ENCODE measurements around the gene CPLX1.

DNA sequence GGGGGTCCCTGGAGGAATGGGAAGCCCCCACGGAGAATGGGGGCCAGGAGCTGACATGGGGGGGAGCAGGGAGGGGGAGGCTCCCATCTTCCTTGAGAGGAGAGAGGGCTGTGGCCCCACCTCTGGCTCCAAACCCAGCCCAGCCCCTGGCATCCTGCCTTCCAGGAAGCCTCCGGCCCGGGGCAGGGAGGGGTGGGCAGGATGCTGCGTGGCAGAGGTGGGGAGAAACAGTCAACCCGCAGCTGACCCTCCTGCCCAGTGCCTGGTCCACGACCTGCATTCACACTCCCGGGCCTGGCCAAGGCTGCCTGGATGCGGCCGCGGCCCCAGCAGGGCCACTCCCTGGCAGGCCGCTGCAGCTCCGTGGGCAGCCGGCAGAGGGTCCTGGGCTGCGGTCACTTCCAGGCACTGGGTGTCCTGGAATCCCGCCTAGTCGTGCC, 39.0 kb downstream of the CPLX1 start:
- TF ChIP-seq, protein P1, sequence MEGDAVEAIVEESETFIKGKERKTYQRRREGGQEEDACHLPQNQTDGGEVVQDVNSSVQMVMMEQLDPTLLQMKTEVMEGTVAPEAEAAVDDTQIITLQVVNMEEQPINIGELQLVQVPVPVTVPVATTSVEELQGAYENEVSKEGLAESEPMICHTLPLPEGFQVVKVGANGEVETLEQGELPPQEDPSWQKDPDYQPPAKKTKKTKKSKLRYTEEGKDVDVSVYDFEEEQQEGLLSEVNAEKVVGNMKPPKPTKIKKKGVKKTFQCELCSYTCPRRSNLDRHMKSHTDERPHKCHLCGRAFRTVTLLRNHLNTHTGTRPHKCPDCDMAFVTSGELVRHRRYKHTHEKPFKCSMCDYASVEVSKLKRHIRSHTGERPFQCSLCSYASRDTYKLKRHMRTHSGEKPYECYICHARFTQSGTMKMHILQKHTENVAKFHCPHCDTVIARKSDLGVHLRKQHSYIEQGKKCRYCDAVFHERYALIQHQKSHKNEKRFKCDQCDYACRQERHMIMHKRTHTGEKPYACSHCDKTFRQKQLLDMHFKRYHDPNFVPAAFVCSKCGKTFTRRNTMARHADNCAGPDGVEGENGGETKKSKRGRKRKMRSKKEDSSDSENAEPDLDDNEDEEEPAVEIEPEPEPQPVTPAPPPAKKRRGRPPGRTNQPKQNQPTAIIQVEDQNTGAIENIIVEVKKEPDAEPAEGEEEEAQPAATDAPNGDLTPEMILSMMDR (IDR thresholded peaks at IDR 0.05) = peak in 1 of 3 donors; percentile 12
- TF ChIP-seq POLR2A (IDR thresholded peaks at IDR 0.05) = no peak
